Panc1 (cell line): ENCODE measurements around the gene HTR2B. TPM values are rescaled to one million over a fixed set of nuclear protein-coding genes. Genes with fewer than 3 reads are reported as not detected.

Source experiments
- ATAC-seq: fragments of 200-7000 bp; cut with Tn5 transposase; 2 replicates; pipeline ENCODE4 v1.9.1; 2020; ENCODE audit warnings: mild to moderate bottlenecking, moderate library complexity
- BruUV-seq: library from RNA; stranded (reverse); fragments of 400-500 nt; replicated peaks from 2 replicates; lab custom pipeline; 2021; lab: Mats Ljungman, UMichigan
- CTCF ChIA-PET: fragments of 300-600 bp; sonication (Branson Sonifier 250); formaldehyde crosslinking; loops from one replicate; lab custom pipeline; 2022; ENCODE audit warnings: antibody characterized with exemption; lab: Charles Lee
- POLR2A ChIA-PET: fragments of 300-600 bp; sonication (Branson Sonifier 250); formaldehyde crosslinking; loops from one replicate; lab custom pipeline; 2022; ENCODE audit warnings: antibody characterized with exemption; lab: Charles Lee
- DNase-seq: peaks from one replicate; pipeline ENCODE4 v3.0.0-alpha.2; 2010; ENCODE audit warnings: low read depth, low spot score
- H3K27ac ChIP-seq: 2 replicates; pipeline ENCODE4 v1.5.1; 2011; ENCODE audit warnings: mild to moderate bottlenecking, low read length, inconsistent platforms
- H3K27me3 ChIP-seq: fragments of 200-500 bp; sonication (Bioruptor generic); 2 replicates; pipeline ENCODE4 v1.6.0; 2014; ENCODE audit warnings: low read length, inconsistent platforms; ENCODE audit not compliant: control insufficient read depth, insufficient read depth
- H3K36me3 ChIP-seq: fragments of 200-500 bp; sonication (Bioruptor generic); 2 replicates; pipeline ENCODE4 v1.5.1; 2014; ENCODE audit warnings: inconsistent platforms, mild to moderate bottlenecking, low read length, moderate library complexity; ENCODE audit not compliant: control insufficient read depth, insufficient read depth
- H3K4me1 ChIP-seq: 2 replicates; pipeline ENCODE4 v1.5.1; 2011; ENCODE audit warnings: inconsistent platforms, mild to moderate bottlenecking, low read length, moderate library complexity; ENCODE audit not compliant: control insufficient read depth, insufficient read depth
- H3K4me3 ChIP-seq, 2 experiments: 2 replicates each; pipeline ENCODE4 v1.5.1; 2011 to 2012; ENCODE audit warnings: low read depth in 2 of 2, low read length in 2 of 2, mild to moderate bottlenecking in 2 of 2, inconsistent platforms in 1 of 2, moderate library complexity in 1 of 2
- H3K9me3 ChIP-seq: fragments of 200-500 bp; sonication (Bioruptor generic); 2 replicates; pipeline ENCODE4 v1.5.1; 2014; ENCODE audit warnings: low read depth, mild to moderate bottlenecking, inconsistent platforms, low read length, moderate library complexity; ENCODE audit not compliant: control insufficient read depth, insufficient read depth
- CTCF ChIP-seq: fragments of 450-650 bp; IDR thresholded peaks from 2 replicates; pipeline ENCODE4 v1.5.1; 2017; ENCODE audit warnings: mild to moderate bottlenecking
- POLR2AphosphoS5 ChIP-seq: IDR thresholded peaks from 2 replicates; pipeline ENCODE4 v1.6.1; 2012; ENCODE audit warnings: mild to moderate bottlenecking, low read depth, low read length, moderate library complexity
- SIN3A ChIP-seq: IDR thresholded peaks from 2 replicates; pipeline ENCODE4 v1.6.1; 2012; ENCODE audit warnings: low read depth, mild to moderate bottlenecking, low read length, moderate library complexity, borderline replicate concordance; ENCODE audit not compliant: insufficient read depth
- TCF7L2 ChIP-seq: IDR thresholded peaks from 2 replicates; pipeline ENCODE4 v1.6.1; 2011; ENCODE audit warnings: mild to moderate bottlenecking, low read depth, low read length, inconsistent platforms
- in situ Hi-C: cut with HindIII; loops from 2 replicates; pipeline ENCODE4 v1.10.0; 2016; ENCODE audit warnings: low sequenced_read_pairs, low pct_unique_long_range_greater_than_20kb
- intact Hi-C: fragments of 100-400 bp; cut with micrococcal nuclease; formaldehyde crosslinking; loops from one replicate; pipeline ENCODE4 v1.10.0; 2022; ENCODE audit not compliant: unreplicated experiment
- total RNA-seq: library from RNA; stranded (reverse); gene quantifications from one replicate; pipeline ENCODE4 v1.2.1, GENCODE V29; 2021; ENCODE audit not compliant: unreplicated experiment
- TF ChIP-seq, protein P1 (sequence below), 2 experiments: IDR thresholded peaks; 2 replicates each; pipeline ENCODE4 v1.6.1; 2011 to 2012; ENCODE audit warnings: low read depth in 2 of 2, control low read depth in 1 of 2, low read length in 1 of 2, mild to moderate bottlenecking in 1 of 2, moderate library complexity in 1 of 2; ENCODE audit not compliant: insufficient read depth in 1 of 2

Gene HTR2B
- total RNA-seq, 1 experiment from 2014 or later, result not detected

DNA sequence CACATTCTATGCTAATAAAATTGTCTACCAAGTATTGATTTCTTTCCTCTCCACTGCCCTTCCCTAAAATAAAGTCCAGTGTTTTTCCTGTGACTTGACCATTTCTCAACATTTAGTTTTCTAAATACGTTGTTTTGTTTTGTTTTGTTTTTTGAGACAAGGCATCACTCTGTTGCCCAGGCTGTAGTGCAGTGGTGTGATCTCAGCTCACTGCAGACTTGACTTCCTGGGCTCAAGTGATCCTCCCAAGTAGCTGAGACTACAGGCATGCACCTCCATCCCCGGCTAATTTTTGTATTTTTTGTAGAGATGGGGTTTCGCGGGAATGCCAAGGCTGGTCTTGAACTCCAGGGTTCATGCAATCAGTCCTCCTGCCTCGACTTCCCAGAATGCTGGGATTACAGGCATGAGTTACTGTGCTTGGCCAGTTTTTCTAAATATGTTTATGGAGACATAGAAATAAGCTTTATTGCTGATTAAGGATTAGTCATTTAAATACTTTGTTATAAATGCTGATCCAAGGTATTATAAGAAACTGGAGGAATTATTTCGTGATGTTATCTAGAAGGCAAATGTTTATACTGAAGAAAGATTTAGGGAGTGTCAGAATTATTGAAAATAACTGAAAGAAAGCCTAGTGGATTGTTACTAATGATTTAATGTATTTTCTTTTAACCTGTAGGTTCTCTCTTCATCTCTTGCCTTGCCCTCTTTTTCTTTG lies 5.7 kb upstream of the HTR2B start:
- Histone ChIP-seq H3K4me3 (no peak overlapping the region), H3K36me3 (no peaks in the 10 kb centered on the region), H3K9me3 (no peaks in the 10 kb centered on the region), H3K27ac (no peak overlapping the region), H3K4me1 (peaks cover 3% of the 10 kb centered on the region), H3K27me3 (no peaks in the 10 kb centered on the region)
- ATAC-seq, result no peak
- CTCF ChIA-PET, result no interaction called here
- intact Hi-C loops (no loop called here), in situ Hi-C loops (no loop called here)
- no TSS peak for BruUV-seq
- TF ChIP-seq CTCF (no peak), TCF7L2 (no peak), POLR2AphosphoS5 (no peak), SIN3A (no peak)
- TF ChIP-seq, protein P1, sequence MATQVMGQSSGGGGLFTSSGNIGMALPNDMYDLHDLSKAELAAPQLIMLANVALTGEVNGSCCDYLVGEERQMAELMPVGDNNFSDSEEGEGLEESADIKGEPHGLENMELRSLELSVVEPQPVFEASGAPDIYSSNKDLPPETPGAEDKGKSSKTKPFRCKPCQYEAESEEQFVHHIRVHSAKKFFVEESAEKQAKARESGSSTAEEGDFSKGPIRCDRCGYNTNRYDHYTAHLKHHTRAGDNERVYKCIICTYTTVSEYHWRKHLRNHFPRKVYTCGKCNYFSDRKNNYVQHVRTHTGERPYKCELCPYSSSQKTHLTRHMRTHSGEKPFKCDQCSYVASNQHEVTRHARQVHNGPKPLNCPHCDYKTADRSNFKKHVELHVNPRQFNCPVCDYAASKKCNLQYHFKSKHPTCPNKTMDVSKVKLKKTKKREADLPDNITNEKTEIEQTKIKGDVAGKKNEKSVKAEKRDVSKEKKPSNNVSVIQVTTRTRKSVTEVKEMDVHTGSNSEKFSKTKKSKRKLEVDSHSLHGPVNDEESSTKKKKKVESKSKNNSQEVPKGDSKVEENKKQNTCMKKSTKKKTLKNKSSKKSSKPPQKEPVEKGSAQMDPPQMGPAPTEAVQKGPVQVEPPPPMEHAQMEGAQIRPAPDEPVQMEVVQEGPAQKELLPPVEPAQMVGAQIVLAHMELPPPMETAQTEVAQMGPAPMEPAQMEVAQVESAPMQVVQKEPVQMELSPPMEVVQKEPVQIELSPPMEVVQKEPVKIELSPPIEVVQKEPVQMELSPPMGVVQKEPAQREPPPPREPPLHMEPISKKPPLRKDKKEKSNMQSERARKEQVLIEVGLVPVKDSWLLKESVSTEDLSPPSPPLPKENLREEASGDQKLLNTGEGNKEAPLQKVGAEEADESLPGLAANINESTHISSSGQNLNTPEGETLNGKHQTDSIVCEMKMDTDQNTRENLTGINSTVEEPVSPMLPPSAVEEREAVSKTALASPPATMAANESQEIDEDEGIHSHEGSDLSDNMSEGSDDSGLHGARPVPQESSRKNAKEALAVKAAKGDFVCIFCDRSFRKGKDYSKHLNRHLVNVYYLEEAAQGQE (IDR thresholded peaks at IDR 0.05; ENCODE audit: insufficient read depth in 1 of 2, low read depth in 2 of 2, low read length in 1 of 2), result no peak
- DNase-seq, result no peak
- POLR2A ChIA-PET, result no interaction called here

DNA sequence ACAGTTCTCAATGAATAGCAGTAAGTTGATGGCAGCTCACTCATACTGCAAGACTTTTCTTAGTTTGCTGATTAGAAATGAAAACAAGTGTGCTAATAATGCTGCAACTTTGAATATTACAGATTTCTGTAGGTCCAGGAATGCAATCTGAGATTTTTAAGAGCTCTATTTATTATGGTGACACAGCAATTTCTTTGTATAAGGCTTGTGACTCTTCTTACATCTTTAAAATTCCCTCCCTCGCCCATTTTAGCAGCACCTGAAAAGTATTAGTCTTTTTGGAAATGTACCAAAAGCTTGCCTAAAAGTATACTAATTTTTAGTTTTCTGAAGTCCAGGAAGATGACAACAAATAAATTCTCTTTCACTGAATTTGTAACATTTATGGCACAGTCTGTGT lies 4.4 kb upstream of the HTR2B start:
- Histone ChIP-seq H3K27ac (no peak overlapping the region), H3K27me3 (no peaks in the 10 kb centered on the region), H3K36me3 (no peaks in the 10 kb centered on the region), H3K9me3 (no peaks in the 10 kb centered on the region), H3K4me1 (peaks cover 3% of the 10 kb centered on the region), H3K4me3 (no peak overlapping the region)
- CTCF ChIA-PET, result no interaction called here
- ATAC-seq, result no peak
- BruUV-seq, result no TSS peak
- intact Hi-C loops (no loop called here), in situ Hi-C loops (no loop called here)
- no peak for DNase-seq
- POLR2A ChIA-PET, result interaction anchor here (0.5 kb wide), 1 partner anchor 1265 kb away, joined by 4 read pairs; no protein-coding TSS in a partner anchor
- TF ChIP-seq, protein P1 (IDR thresholded peaks at IDR 0.05; ENCODE audit: insufficient read depth in 1 of 2, low read depth in 2 of 2, low read length in 1 of 2), result no peak
- TF ChIP-seq POLR2AphosphoS5 (no peak), CTCF (no peak), TCF7L2 (no peak), SIN3A (no peak)
